H1 (cell line): ENCODE results near the gene CAMTA2. TPM values are rescaled to one million over a fixed set of nuclear protein-coding genes. Genes with fewer than 3 reads are reported as not detected.

ENCODE experiments used
- CTCF ChIA-PET: fragments of 300-600 bp; sonication (Branson Sonifier 250); formaldehyde crosslinking; loops from one replicate; lab custom pipeline; 2021; ENCODE audit not compliant: partially characterized antibody; lab: Charles Lee
- POLR2A ChIA-PET: fragments of 300-600 bp; sonication (Branson Sonifier 250); formaldehyde crosslinking; loops from one replicate; lab custom pipeline; 2021; ENCODE audit warnings: inconsistent platforms; ENCODE audit not compliant: partially characterized antibody; lab: Charles Lee
- DNase-seq, 2 experiments: peaks; one replicate each; pipeline versions ENCODE4 v3.0.0 to v3.0.0-alpha.2; 2010 to 2022; ENCODE audit warnings: low spot score in 2 of 2, low read depth in 1 of 2, mixed read lengths in 1 of 2
- FAIRE-seq: peaks from 2 replicates; lab custom pipeline; 2011; peaks lifted over from hg19 to GRCh38; lab: Jason Lieb, UNC
- H2AFZ ChIP-seq: 2 replicates; pipeline ENCODE4 v1.8.1; 2012; ENCODE audit warnings: low read length, inconsistent platforms
- H2AK5ac ChIP-seq: 2 replicates; pipeline ENCODE4 v1.6.1; 2013; ENCODE audit warnings: low read depth, low read length
- H2BK120ac ChIP-seq: replicated peaks from 2 replicates; pipeline ENCODE3; 2013; ENCODE audit warnings: low read depth, low read length, inconsistent platforms
- H2BK12ac ChIP-seq: 2 replicates; pipeline ENCODE4 v1.6.1; 2013; ENCODE audit warnings: low read depth, low read length
- H2BK15ac ChIP-seq: 2 replicates; pipeline ENCODE4 v1.6.1; 2013; ENCODE audit warnings: low read length
- H2BK20ac ChIP-seq: 2 replicates; pipeline ENCODE4 v1.6.1; 2013; ENCODE audit warnings: low read length
- H2BK5ac ChIP-seq: 2 replicates; pipeline ENCODE4 v1.6.1; 2013; ENCODE audit warnings: low read depth, low read length
- H3K14ac ChIP-seq: 2 replicates; pipeline ENCODE4 v1.6.1; 2013; ENCODE audit warnings: inconsistent platforms; ENCODE audit not compliant: insufficient read length
- H3K18ac ChIP-seq: 2 replicates; pipeline ENCODE4 v1.6.1; 2013; ENCODE audit warnings: low read length; ENCODE audit errors: extremely low read depth
- H3K23ac ChIP-seq: 2 replicates; pipeline ENCODE4 v1.6.1; 2013; ENCODE audit warnings: inconsistent platforms; ENCODE audit not compliant: insufficient read length
- H3K23me2 ChIP-seq: 2 replicates; pipeline ENCODE4 v1.6.1; 2013; ENCODE audit warnings: low read depth, low read length
- H3K27ac ChIP-seq: 2 replicates; pipeline ENCODE4 v1.6.1; 2011; ENCODE audit warnings: low read depth, low read length, inconsistent platforms
- H3K27me3 ChIP-seq, 4 experiments: replicated peaks in 1 of 4; 1 replicate in 1 of 4; 2 replicates in 3 of 4; pipeline versions ENCODE4 v1.6.1 to v1.8.1; 2011 to 2013; ENCODE audit warnings: low read length in 3 of 4, mild to moderate bottlenecking in 3 of 4, inconsistent platforms in 2 of 4, mixed read lengths in 2 of 4, moderate library complexity in 1 of 4; ENCODE audit not compliant: control insufficient read depth in 3 of 4, insufficient read depth in 3 of 4; ENCODE audit errors: extremely low read depth in 1 of 4
- H3K36me3 ChIP-seq, 4 experiments: 2 replicates each; pipeline versions ENCODE4 v1.6.1 to v1.8.1; 2011 to 2013; ENCODE audit warnings: mild to moderate bottlenecking in 4 of 4, low read length in 3 of 4, moderate library complexity in 2 of 4, control low read depth in 1 of 4, inconsistent platforms in 1 of 4; ENCODE audit not compliant: insufficient read depth in 4 of 4, control insufficient read depth in 2 of 4
- H3K4ac ChIP-seq: replicated peaks from 2 replicates; pipeline ENCODE3; 2013; ENCODE audit warnings: low read length, low read depth, mixed read lengths, inconsistent platforms; ENCODE audit not compliant: insufficient read length
- H3K4me1 ChIP-seq, 4 experiments: replicated peaks in 1 of 4; 1 replicate in 1 of 4; 2 replicates in 3 of 4; pipeline versions ENCODE4 v1.6.1 to v1.8.1; 2011 to 2013; ENCODE audit warnings: low read length in 3 of 4, inconsistent platforms in 2 of 4, mixed read lengths in 1 of 4; ENCODE audit not compliant: insufficient read depth in 4 of 4, control insufficient read depth in 3 of 4
- H3K4me2 ChIP-seq, 2 experiments: 2 replicates each; pipeline versions ENCODE4 v1.6.1 to v1.8.1; 2011 to 2013; ENCODE audit warnings: low read depth in 2 of 2, low read length in 2 of 2, control low read depth in 1 of 2, inconsistent platforms in 1 of 2, mild to moderate bottlenecking in 1 of 2; ENCODE audit not compliant: insufficient read depth in 1 of 2
- H3K4me3 ChIP-seq, 4 experiments: fragments of 200-600, 300-600 bp in 1 of 4; sonication (generic), shearing (Covaris generic), sonication (Bioruptor Twin) in 1 of 4; 2 replicates each; pipeline versions ENCODE4 v1.5.1 to v1.8.1; 2011 to 2016; ENCODE audit warnings: low read length in 4 of 4, low read depth in 3 of 4, control low read depth in 2 of 4, inconsistent platforms in 2 of 4, mild to moderate bottlenecking in 2 of 4, mixed read lengths in 1 of 4, moderate library complexity in 1 of 4; ENCODE audit not compliant: insufficient read depth in 2 of 4; ENCODE audit errors: extremely low read depth in 1 of 4
- H3K56ac ChIP-seq: replicated peaks from 2 replicates; pipeline ENCODE3; 2013; ENCODE audit warnings: low read depth, mild to moderate bottlenecking, mixed read lengths, low read length, inconsistent platforms; ENCODE audit not compliant: insufficient read length
- H3K79me1 ChIP-seq: 2 replicates; pipeline ENCODE4 v1.6.1; 2013; ENCODE audit warnings: low read depth, low read length, control low read depth
- H3K79me2 ChIP-seq, 2 experiments: 2 replicates each; pipeline versions ENCODE4 v1.6.1 to v1.8.1; 2012 to 2013; ENCODE audit warnings: low read length in 2 of 2, mild to moderate bottlenecking in 2 of 2, inconsistent platforms in 1 of 2; ENCODE audit not compliant: insufficient read depth in 2 of 2, control insufficient read depth in 1 of 2
- H3K9ac ChIP-seq, 4 experiments: replicated peaks in 1 of 4; 1 replicate in 1 of 4; 2 replicates in 3 of 4; pipeline versions ENCODE4 v1.6.1 to v1.8.1; 2011 to 2013; ENCODE audit warnings: low read depth in 3 of 4, low read length in 3 of 4, control low read depth in 2 of 4, mild to moderate bottlenecking in 2 of 4, moderate library complexity in 2 of 4, inconsistent platforms in 1 of 4; ENCODE audit errors: extremely low read depth in 1 of 4
- H3K9me3 ChIP-seq, 2 experiments: 2 replicates each; pipeline versions ENCODE4 v1.6.1 to v1.8.1; 2012 to 2013; ENCODE audit warnings: mild to moderate bottlenecking in 2 of 2, moderate library complexity in 2 of 2, control low read depth in 1 of 2, inconsistent platforms in 1 of 2, low read depth in 1 of 2, low read length in 1 of 2, mixed read lengths in 1 of 2; ENCODE audit not compliant: insufficient read depth in 2 of 2
- H4K20me1 ChIP-seq, 2 experiments: replicated peaks in 1 of 2; 2 replicates each; pipeline versions ENCODE3 to v1.8.1; 2011 to 2013; ENCODE audit warnings: inconsistent platforms in 2 of 2, low read length in 2 of 2, mild to moderate bottlenecking in 1 of 2; ENCODE audit not compliant: insufficient read depth in 2 of 2, control insufficient read depth in 1 of 2
- H4K5ac ChIP-seq: 2 replicates; pipeline ENCODE4 v1.6.1; 2013; ENCODE audit warnings: low read length, low read depth, mixed read lengths, inconsistent platforms; ENCODE audit not compliant: insufficient read length
- H4K8ac ChIP-seq: 2 replicates; pipeline ENCODE4 v1.8.0; 2013; ENCODE audit warnings: mild to moderate bottlenecking, moderate library complexity, low read length, inconsistent platforms; ENCODE audit not compliant: insufficient read depth; ENCODE audit errors: extremely low read depth
- H4K91ac ChIP-seq: replicated peaks from 2 replicates; pipeline ENCODE3; 2013; ENCODE audit warnings: low read length, mixed read lengths, inconsistent platforms; ENCODE audit not compliant: insufficient read length
- CREB1 ChIP-seq: IDR thresholded peaks from 2 replicates; pipeline ENCODE4 v1.6.1; 2012; ENCODE audit warnings: inconsistent platforms
- KDM4A ChIP-seq: IDR thresholded peaks from one replicate; pipeline ENCODE4 v1.7.1; 2012; ENCODE audit warnings: low read depth, mild to moderate bottlenecking, moderate library complexity, low read length, inconsistent platforms; ENCODE audit not compliant: severe bottlenecking
- KDM5A ChIP-seq: fragments of 200-600 bp; IDR thresholded peaks from 2 replicates; pipeline ENCODE4 v1.7.1; 2012; ENCODE audit warnings: mild to moderate bottlenecking, low read length, inconsistent platforms, mixed read lengths
- MAX ChIP-seq: IDR thresholded peaks from 2 replicates; pipeline ENCODE4 v1.6.1; 2012; ENCODE audit warnings: inconsistent platforms
- NRF1 ChIP-seq: IDR thresholded peaks from 2 replicates; pipeline ENCODE4 v1.6.1; 2011; ENCODE audit warnings: mild to moderate bottlenecking, low read depth, low read length, improper control_type of control experiment
- POLR2A ChIP-seq, 2 experiments: IDR thresholded peaks; 1 replicate in 1 of 2; 2 replicates in 1 of 2; pipeline ENCODE4 v1.6.1; 2011; ENCODE audit warnings: low read depth in 2 of 2, low read length in 2 of 2, mild to moderate bottlenecking in 2 of 2; ENCODE audit errors: control extremely low read depth in 1 of 2
- POLR2AphosphoS5 ChIP-seq: IDR thresholded peaks from 2 replicates; pipeline ENCODE4 v1.6.1; 2011; ENCODE audit warnings: low read depth, low read length
- POU5F1 ChIP-seq: IDR thresholded peaks from 2 replicates; pipeline ENCODE4 v1.6.1; 2011; ENCODE audit warnings: low read depth, mild to moderate bottlenecking, low read length, moderate library complexity
- SIN3A ChIP-seq, 2 experiments: IDR thresholded peaks in 1 of 2; conservative IDR thresholded peaks in 1 of 2; 2 replicates each; pipeline ENCODE4 v1.6.1; 2011 to 2012; ENCODE audit warnings: low read length in 2 of 2, improper control_type of control experiment in 1 of 2, low read depth in 1 of 2, mild to moderate bottlenecking in 1 of 2
- SIRT6 ChIP-seq: IDR thresholded peaks from one replicate; pipeline ENCODE4 v1.7.1; 2012; ENCODE audit warnings: low read length, inconsistent platforms
- SP1 ChIP-seq: IDR thresholded peaks from 2 replicates; pipeline ENCODE4 v1.6.1; 2011; ENCODE audit warnings: low read depth, low read length
- WGBS, 2 experiments: shearing (Covaris generic) in 1 of 2; methylation state at CpG; one replicate each; pipeline versions ENCODE4 v1.1.6 to v1.1.7; 2013 to 2015; ENCODE audit warnings: low lambda C conversion rate in 2 of 2, mixed read lengths in 2 of 2, inconsistent platforms in 1 of 2, low coverage in 1 of 2, missing lambda C conversion rate in 1 of 2; ENCODE audit not compliant: insufficient replicate concordance in 2 of 2, insufficient coverage in 1 of 2, insufficient read length in 1 of 2; ENCODE audit errors: extremely low coverage in 1 of 2, missing lambda C conversion rate in 1 of 2; 5-methylcytosine and 5-hydroxymethylcytosine counted together
- polyA plus RNA-seq, 7 experiments: library from polyadenylated mRNA; depleted of rRNA in 3 of 7; stranded (reverse) in 5 of 7; unstranded in 2 of 7; fragments of >200 nt in 5 of 7; fragments of 200-250 nt in 2 of 7; gene quantifications; 1 replicate in 5 of 7; 2 replicates in 1 of 7; 4 replicates in 1 of 7; pipeline versions ENCODE4 v1.2.1 to v1.2.3, GENCODE V29; 2011 to 2013; ENCODE audit warnings: missing spikeins in 2 of 7, mixed read lengths in 2 of 7
- total RNA-seq: library from RNA; stranded (reverse); fragmentation: NEBNext Ultra II Directional; extraction: Animal tissue kit (Norgen Biotek cat#: 25700); gene quantifications from 2 replicates; pipeline ENCODE4 v1.2.1, GENCODE V29; 2021

The CAMTA2 gene
- total and polyA plus RNA-seq, 2 of the 8 experiments (the other 6 are each of a cell fraction or from before 2014, with no cell fraction given): 5.5 to 12.0 TPM

- peak overlapping the region; percentile 94; the same call in 1 of the 2 replicates for H3K27ac ChIP-seq
- no peak overlapping the region for H2AFZ ChIP-seq
- H2BK20ac ChIP-seq: no peak overlapping the region
- peak overlapping the region; percentile 62 for H3K4ac ChIP-seq
- peaks cover 16 to 18% of the 10 kb centered on the region in 2 experiments for H4K20me1 ChIP-seq
- H3K23ac ChIP-seq: no peak overlapping the region
- TF ChIP-seq POLR2AphosphoS5: peak; percentile 45; the same call in 1 of the 2 replicates
- no peak for TF ChIP-seq SP1
- peak; percentile 11; the same call in 1 of the 2 replicates for TF ChIP-seq MAX
- no peak for TF ChIP-seq CREB1
- TF ChIP-seq POLR2A (IDR thresholded peaks at IDR 0.05; ENCODE audit: control extremely low read depth in 1 of 2, low read depth in 2 of 2, low read length in 2 of 2): peak in 1 of 2 experiments; percentile 25; a peak in 2 of 3 replicates
- TF ChIP-seq NRF1: peak; percentile 67
- TF ChIP-seq KDM5A: no peak
- TF ChIP-seq KDM4A: no peak
- no peak for TF ChIP-seq SIRT6
- TF ChIP-seq POU5F1: no peak
- 0 out of 4 replicates have a peak, but pooled peaks of 1 of the 2 experiments have one; percentile 9 for TF ChIP-seq SIN3A (conservative IDR thresholded peaks at IDR 0.05 in 1 of 2, IDR thresholded peaks at IDR 0.05 in 1 of 2; ENCODE audit: low read depth in 1 of 2, low read length in 2 of 2)
- no peak for FAIRE-seq
- H3K79me1 ChIP-seq: 0 out of 2 replicates have a peak, but pooled peaks cover 2% of the 10 kb centered on the region
- peaks cover 4 to 17% (median 12%) of the 10 kb centered on the region in 4 experiments for H3K4me1 ChIP-seq
- H3K14ac ChIP-seq: no peak overlapping the region
- H3K9ac ChIP-seq: peak overlapping the region in 3 of 4 experiments; percentile 75 to 93 (median 77); a peak in 6 of 7 replicates
- H3K36me3 ChIP-seq: peaks cover 2 to 28% (median 22%) of the 10 kb centered on the region in 4 experiments
- H2BK5ac ChIP-seq: peak overlapping the region; percentile 94
- WGBS, 2 experiments: 0% methylated on average over 26 of the region's 40 CpGs; no CpG with 5 or more reads in 1 of the 2 experiments
- ChIA-PET POLR2A (interaction anchor here (0.6 to 32.4 kb wide), 19 partner anchors 2 to 338 kb away, joined by 3 to 987 read pairs (median 5); partner anchors contain the start of genes C17orf107, CAMTA2, ENO3 and GP1BA), CTCF (interaction anchor here (1.0 to 2.1 kb wide), 2 partner anchors 9 to 18 kb away, joined by 3 to 5 read pairs; partner anchors contain the start of genes RNF167 and SLC25A11)
- peak overlapping the region; percentile 81; the same call in 1 of the 2 replicates for H2BK15ac ChIP-seq
- peak in 1 of 2 experiments; percentile 85 for DNase-seq
- H2BK12ac ChIP-seq: 0 out of 2 replicates have a peak overlapping the region, but pooled peaks have one; percentile 85
- peak overlapping the region; percentile 87 to 99 (median 96) for H3K4me3 ChIP-seq
- H2AK5ac ChIP-seq: no peak overlapping the region
- H3K56ac ChIP-seq: peak overlapping the region; percentile 93
- peak overlapping the region; percentile 35 for H2BK120ac ChIP-seq
- peaks cover 8 to 39% of the 10 kb centered on the region in 2 experiments for H3K79me2 ChIP-seq
- H4K91ac ChIP-seq: peak overlapping the region; percentile 94
- H3K4me2 ChIP-seq: peak overlapping the region; percentile 87 to 95
- H3K9me3 ChIP-seq: no peaks in the 10 kb centered on the region
- no peaks in the 10 kb centered on the region for H3K27me3 ChIP-seq
- peaks cover 18% of the 10 kb centered on the region for H3K23me2 ChIP-seq
- H4K8ac ChIP-seq: peak overlapping the region; percentile 73; the same call in 1 of the 2 replicates
- H4K5ac ChIP-seq: peak overlapping the region; percentile 97
- H3K18ac ChIP-seq: peak overlapping the region; percentile 97
Observed at GRCh38 chr17:4948931-4949320, 38.5 kb downstream of the CAMTA2 start.
